Lower leg skin (tissue), 4 donors: ENCODE results near the gene SPRR1A. TPM values are rescaled to one million over a fixed set of nuclear protein-coding genes. Genes with fewer than 3 reads are reported as not detected.
"Not testable (repeated sequence)": the region's sequence is repeated elsewhere in the genome, so short reads cannot be mapped to it uniquely, and the experiment has no call there.

Source experiments
- DNase-seq, 2 donors: peaks; one replicate each; pipeline ENCODE4 v3.0.0-alpha.2; 2019; ENCODE audit warnings: low spot score in 2 of 2
- H3K4me3 ChIP-seq: fragments of 200-600 bp; sonication (generic); 2 replicates; pipeline ENCODE4 v1.5.1; 2017; ENCODE audit warnings: mild to moderate bottlenecking, low read depth; ENCODE audit not compliant: poor library complexity, severe bottlenecking
- CTCF ChIP-seq, 3 donors: fragments of 450-650 bp; IDR thresholded peaks; one replicate each; pipeline ENCODE4 v1.5.1; 2016; ENCODE audit warnings: antibody characterized with exemption in 3 of 3, mild to moderate bottlenecking in 3 of 3, moderate library complexity in 2 of 3
- POLR2A ChIP-seq, 2 donors: fragments of 450-650 bp; IDR thresholded peaks; one replicate each; pipeline ENCODE4 v1.6.1; 2016 to 2017; ENCODE audit warnings: antibody characterized with exemption in 2 of 2, mild to moderate bottlenecking in 1 of 2, moderate library complexity in 1 of 2
- WGBS, 2 donors: methylation state at CpG; one replicate each; pipeline ENCODE4 v1.1.5; 2018; 5-methylcytosine and 5-hydroxymethylcytosine counted together
- intact Hi-C: fragments of 100-400 bp; cut with DNase I; formaldehyde crosslinking; loops from one replicate; pipeline ENCODE4 v1.15.0; 2023; ENCODE audit warnings: low total_unique reads
- total RNA-seq, 4 donors: library from RNA; depleted of rRNA; stranded (reverse); fragments of >200 nt; gene quantifications; one replicate each; pipeline ENCODE4 v1.1.0, GENCODE V29; 2016

SPRR1A gene
- total RNA-seq, 4 donors from 2014 or later = not detected

- H3K4me3 ChIP-seq = no peak overlapping the region
- DNase-seq = no peak
- intact Hi-C loops = no loop called here
- 25 to 32% methylated on average over 7 of the region's 7 CpGs for WGBS, 2 donors
- TF ChIP-seq POLR2A (IDR thresholded peaks at IDR 0.05) (no peak), CTCF (IDR thresholded peaks at IDR 0.05) (no peak)
Observed at GRCh38 chr1:152997901-152998300, 14.0 kb downstream of the SPRR1A start.

- 77 to 83% methylated on average over 4 of the region's 4 CpGs for WGBS, 2 donors
- TF ChIP-seq CTCF (IDR thresholded peaks at IDR 0.05) = no peak
- DNase-seq = no peak
- intact Hi-C loops = no loop called here
- no peak overlapping the region for H3K4me3 ChIP-seq
Observed at GRCh38 chr1:152998476-152998875, 14.6 kb downstream of the SPRR1A start.

GRCh38 chr1:152999818-153000217 is 15.9 kb downstream of the SPRR1A start:
- no peak overlapping the region for H3K4me3 ChIP-seq

GRCh38 chr1:153000294-153000693 is 16.4 kb downstream of the SPRR1A start:
- intact Hi-C loops = no loop called here
- TF ChIP-seq POLR2A (IDR thresholded peaks at IDR 0.05) = no peak
- no peak for TF ChIP-seq CTCF (IDR thresholded peaks at IDR 0.05)
- H3K4me3 ChIP-seq = no peak overlapping the region
- no peak for DNase-seq
- 100% methylated on average over 1 of the region's 1 CpG for WGBS, 2 donors

More at GRCh38 chr1:152999818-153000217, 15.9 kb downstream of the SPRR1A start:
- WGBS, 2 donors = 65 to 79% methylated on average over 6 of the region's 6 CpGs
- no peak for TF ChIP-seq POLR2A (IDR thresholded peaks at IDR 0.05)
- no peak for TF ChIP-seq CTCF (IDR thresholded peaks at IDR 0.05)
- intact Hi-C loops = no loop called here
- DNase-seq = no peak

- no peak for DNase-seq
- intact Hi-C loops = no loop called here
- TF ChIP-seq CTCF (IDR thresholded peaks at IDR 0.05) (no peak), POLR2A (IDR thresholded peaks at IDR 0.05) (no peak)
- 83% methylated on average over 2 of the region's 2 CpGs for WGBS, 2 donors
- H3K4me3 ChIP-seq = no peak within 1 kb of the TSS
Observed at GRCh38 chr1:153001382-153001781, 17.5 kb downstream of the SPRR1A start, which contains the start of gene SPRR3. Gene SPRR3 (plus strand): TSS chr1:153001749. CDS start chr1:153003021, 1,272 bp downstream.

- DNase-seq, intact Hi-C loops, H3K4me3 ChIP-seq: not testable (repeated sequence)
- 84 to 93% methylated on average over 8 of the region's 8 CpGs for WGBS, 2 donors
Observed at GRCh38 chr1:153011235-153011758, 27.4 kb downstream of the SPRR1A start.

- DNase-seq, H3K4me3 ChIP-seq, intact Hi-C loops: not testable (repeated sequence)
- 49 to 55% methylated on average over 2 of the region's 2 CpGs for WGBS, 2 donors
Observed at GRCh38 chr1:153021829-153022228, 37.9 kb downstream of the SPRR1A start.

- H3K4me3 ChIP-seq, intact Hi-C loops, DNase-seq: not testable (repeated sequence)
- WGBS, 2 donors = 58 to 63% methylated on average over 9 of the region's 9 CpGs
Observed at GRCh38 chr1:153022340-153022739, 38.5 kb downstream of the SPRR1A start.
